HEK293 (cell line): ENCODE results near the gene FAM217A.

Source experiments
- CTCF ChIA-PET: fragments of 350-600 bp; formaldehyde crosslinking; extraction: SDS; loops from one replicate; lab custom pipeline; 2021; ENCODE audit warnings: antibody characterized with exemption; lab: Yijun Ruan, JAX
- POLR2A ChIA-PET: fragments of 300-600 bp; formaldehyde crosslinking; extraction: SDS; loops from one replicate; lab custom pipeline; 2020; ENCODE audit warnings: antibody characterized with exemption, inconsistent platforms; lab: Yijun Ruan, JAX
- H3K27ac ChIP-seq: fragments of 200-500 bp; sonication (Bioruptor generic); 2 replicates; pipeline ENCODE4 v1.5.1; 2014; ENCODE audit warnings: low read depth, low read length, control low read depth, inconsistent platforms; ENCODE audit errors: extremely low read depth
- H3K36me3 ChIP-seq, 2 experiments: fragments of 200-500 bp in 1 of 2; sonication (Bioruptor generic) in 1 of 2; 1 replicate in 1 of 2; 2 replicates in 1 of 2; pipeline ENCODE4 v1.5.1; 2014 to 2017; ENCODE audit warnings: inconsistent platforms in 2 of 2, low read length in 2 of 2; ENCODE audit not compliant: control insufficient read depth in 2 of 2, insufficient read depth in 1 of 2
- H3K4me1 ChIP-seq: fragments of 200-500 bp; sonication (Bioruptor generic); 2 replicates; pipeline ENCODE4 v1.5.1; 2014; ENCODE audit warnings: mild to moderate bottlenecking, low read length, inconsistent platforms; ENCODE audit not compliant: control insufficient read depth, insufficient read depth
- H3K4me3 ChIP-seq: 2 replicates; pipeline ENCODE4 v1.5.1; 2011; ENCODE audit warnings: low read depth, mild to moderate bottlenecking, control low read depth, low read length, moderate library complexity
- H3K9me3 ChIP-seq: fragments of 200-500 bp; sonication (Bioruptor generic); 2 replicates; pipeline ENCODE4 v1.5.1; 2014; ENCODE audit warnings: low read depth, low read length, inconsistent platforms; ENCODE audit not compliant: control insufficient read depth, insufficient read depth
- GLIS2 ChIP-seq: fragments of 450-650 bp; formaldehyde crosslinking; IDR thresholded peaks from 2 replicates; pipeline ENCODE4 v1.5.1; 2016; ENCODE audit warnings: missing biosample characterization, missing genetic modification characterization
- KLF17 ChIP-seq: fragments of 450-650 bp; formaldehyde crosslinking; IDR thresholded peaks from 2 replicates; pipeline ENCODE4 v1.5.1; 2016; ENCODE audit warnings: missing biosample characterization, missing genetic modification characterization
- PRDM2 ChIP-seq: fragments of 450-650 bp; formaldehyde crosslinking; IDR thresholded peaks from 2 replicates; pipeline ENCODE4 v1.5.1; 2016; ENCODE audit warnings: missing biosample characterization, missing genetic modification characterization, borderline replicate concordance
- SETDB1 ChIP-seq: IDR thresholded peaks from one replicate; pipeline ENCODE4 v1.6.1; 2017; ENCODE audit warnings: mild to moderate bottlenecking, low read length, moderate library complexity, mixed read lengths; ENCODE audit not compliant: insufficient read length
- YY1 ChIP-seq: fragments of 450-650 bp; formaldehyde crosslinking; IDR thresholded peaks from 2 replicates; pipeline ENCODE4 v1.5.1; 2018; ENCODE audit warnings: missing biosample characterization, missing genetic modification characterization
- ZBTB49 ChIP-seq: fragments of 450-650 bp; formaldehyde crosslinking; IDR thresholded peaks from 2 replicates; pipeline ENCODE4 v1.5.1; 2016; ENCODE audit warnings: missing biosample characterization, missing genetic modification characterization, low read depth
- ZBTB8A ChIP-seq: fragments of 450-650 bp; formaldehyde crosslinking; IDR thresholded peaks from 2 replicates; pipeline ENCODE4 v1.5.1; 2016; ENCODE audit warnings: missing biosample characterization, missing genetic modification characterization
- ZNF311 ChIP-seq: fragments of 450-650 bp; formaldehyde crosslinking; IDR thresholded peaks from 2 replicates; pipeline ENCODE4 v1.5.1; 2017; ENCODE audit warnings: missing biosample characterization, missing genetic modification characterization, borderline replicate concordance
- ZNF394 ChIP-seq: fragments of 450-650 bp; formaldehyde crosslinking; IDR thresholded peaks from 2 replicates; pipeline ENCODE4 v1.5.1; 2016; ENCODE audit warnings: missing biosample characterization, missing genetic modification characterization, mild to moderate bottlenecking, moderate library complexity, borderline replicate concordance
- ZNF488 ChIP-seq: fragments of 450-650 bp; formaldehyde crosslinking; IDR thresholded peaks from 2 replicates; pipeline ENCODE4 v1.5.1; 2016; ENCODE audit warnings: missing biosample characterization, missing genetic modification characterization
- ZNF623 ChIP-seq: fragments of 450-650 bp; formaldehyde crosslinking; IDR thresholded peaks from 2 replicates; pipeline ENCODE4 v1.5.1; 2016; ENCODE audit warnings: missing biosample characterization, missing genetic modification characterization
- ZNF670 ChIP-seq: fragments of 450-650 bp; formaldehyde crosslinking; IDR thresholded peaks from 2 replicates; pipeline ENCODE4 v1.5.1; 2016; ENCODE audit warnings: missing biosample characterization, missing genetic modification characterization, low read depth
- ZNF707 ChIP-seq: fragments of 450-650 bp; formaldehyde crosslinking; IDR thresholded peaks from 2 replicates; pipeline ENCODE4 v1.5.1; 2016; ENCODE audit warnings: missing biosample characterization, missing genetic modification characterization
- ZNF830 ChIP-seq: fragments of 450-650 bp; IDR thresholded peaks from 2 replicates; pipeline ENCODE4 v1.5.0; 2018; ENCODE audit warnings: missing biosample characterization, missing genetic modification characterization, low read depth, mild to moderate bottlenecking, moderate library complexity
- TF ChIP-seq, protein P1 (sequence below): sonication (generic); formaldehyde crosslinking; IDR thresholded peaks from 2 replicates; pipeline ENCODE4 v1.8.1; 2022; ENCODE audit warnings: mild to moderate bottlenecking, moderate library complexity, missing genetic modification reagents
- TF ChIP-seq, protein P2 (sequence below): fragments of 450-650 bp; formaldehyde crosslinking; IDR thresholded peaks from 2 replicates; pipeline ENCODE4 v1.5.1; 2017; ENCODE audit warnings: missing biosample characterization, missing genetic modification characterization

Gene FAM217A

DNA sequence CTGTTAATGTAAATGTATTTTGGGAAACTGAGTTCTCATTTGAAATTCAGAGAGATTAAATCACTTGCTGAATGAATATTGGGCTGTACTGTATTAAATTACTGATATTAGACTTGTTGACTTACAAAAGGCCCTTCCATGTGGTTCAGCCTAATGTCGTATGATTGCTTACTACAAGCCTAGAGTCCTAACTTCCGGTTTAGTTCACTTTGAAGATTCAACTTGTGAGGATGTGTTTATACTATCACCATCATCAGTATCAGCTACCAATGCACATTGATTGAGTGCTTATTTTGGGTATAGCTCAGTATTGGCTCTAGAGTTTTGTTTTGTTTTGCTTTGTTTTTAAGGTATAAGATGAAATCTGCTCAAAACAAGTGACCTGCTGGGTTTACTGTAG lies 48.3 kb downstream of the FAM217A start (continued):
- TF ChIP-seq ZNF670 (tag by site-specific recombination), result no peak
- TF ChIP-seq, all 188 proteins: peak for 0

- H3K4me1 ChIP-seq, result peaks cover 12% of the 10 kb centered on the region
- POLR2A ChIA-PET, result interaction anchor here (2.4 kb wide), 1 partner anchor 9 kb away, joined by 9 read pairs; a partner anchor contains a TSS
- H3K4me3 ChIP-seq, result no peak overlapping the region
- H3K27ac ChIP-seq, result no peak overlapping the region
- peaks cover 11 to 28% of the 10 kb centered on the region in 2 experiments for H3K36me3 ChIP-seq
- H3K9me3 ChIP-seq, result no peaks in the 10 kb centered on the region
- CTCF ChIA-PET, result no interaction called here
- TF ChIP-seq ZBTB49 (no peak), ZNF394 (no peak), PRDM2 (tag by site-specific recombination) (no peak), ZNF623 (tag by site-specific recombination) (no peak), ZNF311 (tag by site-specific recombination) (no peak), ZNF707 (tag by site-specific recombination) (no peak), SETDB1 (no peak), KLF17 (tag by site-specific recombination) (no peak), ZBTB8A (no peak), ZNF830 (tag by site-specific recombination) (no peak), GLIS2 (tag by site-specific recombination) (no peak), ZNF488 (tag by site-specific recombination) (no peak), YY1 (tag by site-specific recombination) (no peak)
- TF ChIP-seq, protein P1, sequence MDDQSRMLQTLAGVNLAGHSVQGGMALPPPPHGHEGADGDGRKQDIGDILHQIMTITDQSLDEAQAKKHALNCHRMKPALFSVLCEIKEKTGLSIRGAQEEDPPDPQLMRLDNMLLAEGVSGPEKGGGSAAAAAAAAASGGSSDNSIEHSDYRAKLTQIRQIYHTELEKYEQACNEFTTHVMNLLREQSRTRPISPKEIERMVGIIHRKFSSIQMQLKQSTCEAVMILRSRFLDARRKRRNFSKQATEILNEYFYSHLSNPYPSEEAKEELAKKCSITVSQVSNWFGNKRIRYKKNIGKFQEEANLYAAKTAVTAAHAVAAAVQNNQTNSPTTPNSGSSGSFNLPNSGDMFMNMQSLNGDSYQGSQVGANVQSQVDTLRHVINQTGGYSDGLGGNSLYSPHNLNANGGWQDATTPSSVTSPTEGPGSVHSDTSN (CRISPR knock-in tag), result no peak
- TF ChIP-seq, protein P2, sequence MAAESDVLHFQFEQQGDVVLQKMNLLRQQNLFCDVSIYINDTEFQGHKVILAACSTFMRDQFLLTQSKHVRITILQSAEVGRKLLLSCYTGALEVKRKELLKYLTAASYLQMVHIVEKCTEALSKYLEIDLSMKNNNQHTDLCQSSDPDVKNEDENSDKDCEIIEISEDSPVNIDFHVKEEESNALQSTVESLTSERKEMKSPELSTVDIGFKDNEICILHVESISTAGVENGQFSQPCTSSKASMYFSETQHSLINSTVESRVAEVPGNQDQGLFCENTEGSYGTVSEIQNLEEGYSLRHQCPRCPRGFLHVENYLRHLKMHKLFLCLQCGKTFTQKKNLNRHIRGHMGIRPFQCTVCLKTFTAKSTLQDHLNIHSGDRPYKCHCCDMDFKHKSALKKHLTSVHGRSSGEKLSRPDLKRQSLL (tag by site-specific recombination), result no peak
Observed at GRCh38 chr6:4029687-4030086, 49.2 kb downstream of the FAM217A start.
